ENCODE data around the gene RPL36. TPM values are rescaled to one million over a fixed set of nuclear protein-coding genes. Genes with fewer than 3 reads are reported as not detected.
"Not testable (repeated sequence)": the region's sequence is repeated elsewhere in the genome, so short reads cannot be mapped to it uniquely, and the experiment has no call there.

RPL36 gene
- polyA plus RNA-seq, 1 donor = 1,428 TPM

DNA sequence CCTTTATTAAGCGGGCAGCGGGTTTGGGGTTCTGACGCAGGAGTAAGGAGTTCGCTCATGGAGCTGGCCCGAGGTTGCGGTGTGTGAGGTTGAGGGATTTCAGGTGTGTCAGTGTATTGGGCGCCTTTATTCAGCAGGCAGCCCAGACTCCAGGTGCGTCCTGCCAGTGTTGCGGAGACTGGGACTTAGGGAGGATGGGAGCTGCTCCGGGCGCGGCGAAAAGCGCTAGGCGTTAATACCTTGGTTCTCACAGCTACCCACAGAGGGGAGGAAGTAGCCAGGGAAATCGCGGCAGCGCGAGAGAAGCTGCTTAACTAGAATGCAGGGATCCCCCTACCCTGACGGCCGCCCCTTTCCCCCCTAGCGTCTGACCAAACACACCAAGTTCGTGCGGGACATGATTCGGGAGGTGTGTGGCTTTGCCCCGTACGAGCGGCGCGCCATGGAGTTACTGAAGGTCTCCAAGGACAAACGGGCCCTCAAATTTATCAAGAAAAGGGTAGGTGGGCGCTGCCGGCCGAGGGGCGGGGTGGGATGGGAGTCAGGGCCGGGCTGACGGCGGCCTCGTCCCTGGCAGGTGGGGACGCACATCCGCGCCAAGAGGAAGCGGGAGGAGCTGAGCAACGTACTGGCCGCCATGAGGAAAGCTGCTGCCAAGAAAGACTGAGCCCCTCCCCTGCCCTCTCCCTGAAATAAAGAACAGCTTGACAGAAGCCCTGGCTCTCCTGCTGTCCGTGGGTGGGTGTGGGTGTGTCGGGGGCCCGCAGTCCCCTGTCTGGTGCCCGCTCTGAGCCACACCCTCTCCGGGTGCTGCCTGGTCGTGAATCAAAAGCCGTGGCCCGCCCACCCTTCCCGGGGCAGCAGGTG, 1.1 kb downstream of the RPL36 start:
- no peak for DNase-seq (ENCODE audit: low read depth)

DNA sequence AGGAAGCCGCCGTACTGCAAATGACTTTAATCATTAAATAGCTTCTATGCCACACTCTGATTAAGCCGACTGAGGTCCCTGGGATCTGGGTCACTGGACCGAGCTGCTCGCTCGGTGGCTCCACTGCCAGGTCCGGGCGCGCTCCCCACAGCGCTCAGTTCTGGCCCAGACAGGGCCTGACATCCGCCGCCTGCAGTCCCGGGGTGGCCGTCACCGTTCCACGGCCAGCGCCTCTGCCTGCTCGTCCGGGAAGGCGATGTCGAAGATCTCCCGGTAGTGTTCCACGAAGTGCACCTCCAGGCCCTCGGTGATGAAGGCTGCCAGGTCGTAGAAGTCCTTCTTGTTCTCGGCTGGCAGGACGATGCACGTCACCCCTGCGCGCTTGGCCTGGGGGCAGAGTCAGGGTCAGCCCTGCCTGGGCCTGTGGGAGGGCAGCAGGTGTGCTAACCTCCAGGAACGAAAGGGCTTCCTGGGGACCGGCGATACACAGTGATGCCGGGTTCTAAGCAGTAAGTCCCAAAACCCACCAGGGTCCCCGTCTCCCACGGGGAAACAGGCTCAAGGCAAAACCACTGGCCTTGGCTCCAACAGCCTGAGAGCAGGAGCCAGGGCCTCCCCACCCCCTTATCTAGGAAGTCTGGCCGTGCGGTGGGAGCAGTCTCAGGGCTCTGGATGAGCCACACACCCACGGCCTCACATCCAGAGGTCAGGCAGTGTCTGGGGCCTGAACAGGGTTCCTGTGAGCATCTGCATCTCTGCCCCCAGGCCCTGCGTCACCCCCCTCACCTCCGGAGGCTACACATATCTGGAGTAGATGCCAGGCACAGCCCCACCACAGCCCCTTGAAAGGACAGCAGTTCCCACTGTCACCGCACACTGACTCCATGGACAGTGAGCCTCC, 2.0 kb downstream of the RPL36 start:
- DNase-seq (ENCODE audit: low read depth) = no peak

- no peak for DNase-seq (ENCODE audit: low read depth)
Observed at GRCh38 chr19:5692723-5693194, 2.7 kb downstream of the RPL36 start.

DNA sequence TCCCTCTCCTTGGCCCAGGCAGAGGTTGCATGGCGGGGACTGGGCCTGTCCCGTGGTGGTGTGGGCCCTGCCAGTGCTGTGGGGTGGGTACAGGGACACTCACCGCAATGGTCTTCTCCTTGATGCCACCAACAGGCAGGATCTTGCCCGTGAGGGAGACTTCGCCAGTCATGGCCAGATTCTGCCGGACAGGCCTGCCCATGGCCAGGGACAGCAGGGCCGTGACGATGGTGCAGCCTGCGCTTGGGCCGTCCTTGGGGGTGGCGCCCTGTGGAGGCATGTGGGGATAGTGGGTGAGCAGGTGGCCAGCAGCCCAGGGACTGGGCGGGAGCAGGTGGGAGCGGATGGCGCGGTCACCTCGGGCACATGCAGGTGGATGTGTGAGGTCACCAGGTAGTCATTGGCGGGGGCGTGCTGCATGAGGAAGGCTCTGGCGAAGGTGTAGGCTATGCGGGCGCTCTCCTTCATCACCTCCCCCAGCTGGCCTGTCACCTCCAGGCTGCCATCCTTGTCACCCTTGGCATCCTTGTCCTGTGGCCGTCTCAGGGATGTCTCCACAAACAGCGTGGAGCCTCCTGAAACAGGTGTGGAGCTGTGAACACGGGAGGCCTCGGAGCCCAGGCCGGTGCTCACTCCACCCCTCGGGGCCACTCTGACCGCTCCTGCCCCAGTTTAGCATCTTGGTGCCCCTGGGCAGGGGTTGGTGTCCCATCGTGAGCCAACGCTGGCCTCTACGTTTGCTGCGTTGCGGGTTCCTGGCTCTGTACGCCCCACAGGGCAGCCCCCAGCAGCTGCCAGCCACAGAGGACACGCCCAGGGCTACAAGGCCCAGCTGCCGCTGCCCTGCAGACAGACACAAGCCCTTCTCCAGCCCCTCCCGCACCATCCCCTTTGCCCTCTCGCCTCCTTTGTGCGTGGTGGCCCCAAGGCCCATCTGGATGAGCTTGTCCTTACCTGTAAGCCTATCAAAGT, 3.4 kb downstream of the RPL36 start:
- no peak for DNase-seq (ENCODE audit: low read depth)

DNA sequence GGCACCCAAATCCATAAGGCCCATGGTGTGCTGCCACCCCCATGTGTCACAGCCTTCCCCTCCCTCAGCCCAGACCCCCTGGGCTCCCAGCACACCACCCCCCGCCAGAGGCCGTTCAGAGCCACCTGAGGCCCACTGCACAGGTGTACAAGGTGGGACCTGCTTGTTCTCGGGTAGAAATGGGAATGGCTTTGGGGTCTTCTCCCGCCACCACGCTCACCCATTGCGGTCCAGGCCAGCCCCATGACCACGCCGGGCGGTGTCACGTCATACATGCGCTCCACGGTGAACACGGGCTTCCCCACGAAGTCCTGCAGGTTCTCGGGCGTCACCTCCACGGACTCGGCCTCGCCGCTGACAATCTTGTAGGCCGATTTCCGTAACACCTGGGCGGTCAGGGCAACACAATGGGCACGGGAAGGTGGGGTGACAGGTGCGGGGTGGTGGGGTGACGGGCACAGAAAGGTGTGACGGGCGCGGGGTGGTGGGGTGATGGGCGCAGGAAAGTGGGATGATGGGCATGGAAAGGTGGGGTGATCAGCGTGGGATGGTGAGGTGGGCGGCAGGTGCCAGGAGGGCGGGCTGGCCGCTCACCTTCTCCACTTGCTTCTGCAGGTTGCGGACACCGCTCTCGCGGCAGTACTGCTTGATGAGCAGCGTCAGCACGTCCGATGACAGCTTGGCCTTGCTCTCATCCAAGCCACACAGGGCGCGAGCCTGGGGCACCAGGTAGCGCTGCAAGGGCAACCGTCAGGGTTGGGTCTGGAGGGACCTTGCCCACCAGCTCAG, 4.3 kb downstream of the RPL36 start:
- DNase-seq (ENCODE audit: low read depth) = no peak

DNA sequence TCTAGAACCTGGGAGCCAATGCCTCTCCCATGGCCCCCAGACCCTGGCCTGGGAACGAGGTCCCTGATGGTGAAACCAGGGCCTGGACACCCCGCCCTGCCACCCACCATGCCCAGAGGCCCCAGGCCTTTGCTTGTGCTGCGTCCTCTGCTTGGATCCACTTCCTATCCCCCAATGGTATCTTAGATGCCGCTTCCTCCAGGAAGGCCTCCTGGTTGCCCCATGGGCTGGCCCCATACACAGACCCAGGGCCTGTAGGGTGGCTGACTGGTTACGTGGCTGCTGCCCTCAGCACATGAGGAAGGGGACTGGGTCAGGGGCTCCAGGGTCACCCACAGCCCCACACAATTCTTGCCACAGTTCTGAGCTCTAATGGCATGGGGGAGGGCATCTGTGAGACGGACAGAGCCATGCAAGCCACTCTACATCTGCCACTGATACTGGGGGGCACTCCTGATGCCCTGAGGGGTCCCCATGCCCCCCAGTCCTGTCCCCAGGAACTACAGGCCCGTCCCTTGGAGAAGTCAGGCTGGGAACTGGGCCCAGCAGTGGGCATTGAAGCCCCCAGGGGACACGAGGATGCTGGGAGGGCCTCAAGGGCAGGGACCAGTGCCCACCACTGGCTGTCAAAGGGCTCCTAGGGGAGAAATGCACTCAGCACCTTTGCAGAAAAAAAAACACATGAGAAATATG, 5.0 kb downstream of the RPL36 start:
- DNase-seq (ENCODE audit: low read depth) = no peak

- no peak for DNase-seq (ENCODE audit: low read depth)
Observed at GRCh38 chr19:5695649-5696195, 5.6 kb downstream of the RPL36 start.

DNA sequence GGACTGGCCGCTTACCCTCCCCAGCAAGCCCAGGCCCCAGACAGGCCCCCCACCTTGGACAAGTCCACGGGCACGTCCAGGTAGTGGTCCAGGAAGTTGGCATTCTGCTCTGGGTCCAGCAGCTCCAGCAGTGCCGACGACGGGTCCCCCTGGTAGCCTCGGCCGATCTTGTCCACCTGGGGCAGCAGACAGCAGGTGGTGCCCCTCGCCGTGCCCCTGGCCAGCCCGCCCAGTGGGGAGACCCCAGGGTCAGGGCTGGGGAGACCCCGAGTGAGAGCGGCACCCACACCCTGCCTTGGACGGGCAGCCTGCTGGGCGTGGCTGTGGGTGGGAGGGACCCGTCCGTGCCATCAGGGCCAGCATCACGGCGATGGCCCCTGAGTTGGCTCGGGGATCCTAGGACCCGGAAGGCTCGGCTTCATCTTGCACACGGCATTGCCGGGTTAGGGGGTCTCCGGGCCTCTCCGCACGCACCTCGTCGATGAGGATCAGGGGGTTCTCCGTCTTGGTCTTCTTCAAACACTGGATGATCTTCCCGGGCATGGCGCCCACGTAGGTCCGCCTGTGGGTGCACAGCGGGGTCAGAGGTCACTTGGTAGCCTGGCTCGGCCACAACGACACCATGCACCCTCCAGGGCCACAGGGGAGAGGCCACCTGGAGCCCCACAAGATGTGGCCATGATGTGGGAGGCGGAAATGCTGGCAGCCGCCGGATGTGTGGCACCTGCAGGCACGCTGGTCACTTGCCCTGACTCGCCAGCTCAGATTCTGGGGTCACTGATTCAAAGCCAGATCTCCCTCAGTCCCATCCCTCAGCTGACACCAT, 6.3 kb downstream of the RPL36 start:
- DNase-seq (ENCODE audit: low read depth) = no peak

DNA sequence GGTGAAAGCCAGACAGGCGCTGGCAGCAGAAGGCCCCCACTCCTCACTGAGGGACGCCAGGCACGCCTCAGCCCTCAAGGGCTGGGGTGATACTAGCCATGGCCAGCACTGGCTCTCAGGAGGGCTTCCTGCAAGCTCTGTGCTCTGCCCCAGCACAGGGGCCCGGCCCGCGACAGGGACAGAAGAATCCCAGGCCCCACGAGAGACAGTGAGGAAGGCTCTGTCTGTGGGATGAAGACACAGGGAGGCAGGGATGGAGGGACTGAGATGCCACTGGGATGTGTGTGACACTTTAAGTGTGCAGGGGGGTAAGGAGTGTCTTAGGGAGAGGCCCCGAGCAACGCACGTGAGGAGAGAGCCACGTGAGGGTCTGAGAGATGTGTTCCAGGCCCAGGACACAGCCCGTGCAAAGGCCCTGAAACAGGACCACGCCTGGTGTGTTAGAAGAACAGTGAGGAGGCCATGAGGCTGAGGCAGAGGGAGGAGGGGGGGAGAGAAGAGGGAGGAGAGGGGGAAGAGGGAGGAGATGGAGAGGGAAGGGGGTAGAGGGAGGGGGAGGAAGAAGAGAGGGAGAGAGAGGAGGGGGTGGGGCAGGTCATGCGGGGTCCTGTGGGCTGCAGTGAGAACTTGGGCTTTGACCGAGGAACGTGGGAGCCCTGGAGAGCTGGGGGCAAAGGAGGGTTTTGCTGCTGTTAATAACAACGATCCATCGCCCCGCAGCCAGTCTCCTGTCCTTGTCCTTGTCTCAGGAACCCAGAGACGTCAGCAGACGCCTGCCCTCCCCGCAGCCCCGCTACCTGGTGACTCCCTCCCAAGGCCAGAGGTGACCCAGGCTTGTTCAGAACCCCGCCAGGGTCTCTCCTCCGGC, 7.2 kb downstream of the RPL36 start:
- DNase-seq (ENCODE audit: low read depth) = no peak

DNA sequence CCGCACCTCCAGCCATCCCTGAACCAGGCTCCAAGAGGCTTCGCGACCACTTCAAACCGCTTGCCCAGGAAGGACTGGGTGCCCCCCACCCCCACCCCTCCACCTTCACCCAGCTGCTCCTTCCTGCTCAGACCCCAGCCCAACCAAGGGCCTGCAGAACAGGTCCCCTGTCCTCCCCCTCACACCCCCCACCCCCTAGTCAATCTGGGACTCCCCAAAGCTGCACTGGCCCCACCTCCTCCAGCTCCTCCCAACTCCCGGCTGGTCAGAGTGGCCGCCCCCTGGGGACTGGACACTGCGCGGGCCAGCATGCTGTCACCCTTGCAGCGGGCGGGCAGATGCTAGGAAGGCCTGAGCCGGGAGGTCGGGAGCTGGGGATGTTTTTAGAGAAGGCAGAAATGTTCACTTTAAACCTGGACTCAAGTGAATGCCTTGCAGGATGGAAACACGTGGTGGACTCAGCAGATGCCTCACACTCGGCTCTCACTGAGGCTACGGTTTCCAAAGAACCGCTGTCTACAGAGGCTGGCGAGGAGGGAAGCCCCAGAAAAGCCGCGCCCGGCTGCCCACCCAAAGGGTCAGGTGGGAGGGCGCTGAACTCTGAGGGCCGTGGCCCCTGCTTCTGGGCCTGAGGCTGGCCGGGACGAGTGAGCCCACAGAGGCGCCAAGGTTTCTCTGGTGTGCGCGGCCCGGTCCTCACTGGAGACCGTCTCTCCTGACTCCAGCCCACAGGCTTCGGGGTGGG, 8.0 kb downstream of the RPL36 start:
- no peak for DNase-seq (ENCODE audit: low read depth)

DNA sequence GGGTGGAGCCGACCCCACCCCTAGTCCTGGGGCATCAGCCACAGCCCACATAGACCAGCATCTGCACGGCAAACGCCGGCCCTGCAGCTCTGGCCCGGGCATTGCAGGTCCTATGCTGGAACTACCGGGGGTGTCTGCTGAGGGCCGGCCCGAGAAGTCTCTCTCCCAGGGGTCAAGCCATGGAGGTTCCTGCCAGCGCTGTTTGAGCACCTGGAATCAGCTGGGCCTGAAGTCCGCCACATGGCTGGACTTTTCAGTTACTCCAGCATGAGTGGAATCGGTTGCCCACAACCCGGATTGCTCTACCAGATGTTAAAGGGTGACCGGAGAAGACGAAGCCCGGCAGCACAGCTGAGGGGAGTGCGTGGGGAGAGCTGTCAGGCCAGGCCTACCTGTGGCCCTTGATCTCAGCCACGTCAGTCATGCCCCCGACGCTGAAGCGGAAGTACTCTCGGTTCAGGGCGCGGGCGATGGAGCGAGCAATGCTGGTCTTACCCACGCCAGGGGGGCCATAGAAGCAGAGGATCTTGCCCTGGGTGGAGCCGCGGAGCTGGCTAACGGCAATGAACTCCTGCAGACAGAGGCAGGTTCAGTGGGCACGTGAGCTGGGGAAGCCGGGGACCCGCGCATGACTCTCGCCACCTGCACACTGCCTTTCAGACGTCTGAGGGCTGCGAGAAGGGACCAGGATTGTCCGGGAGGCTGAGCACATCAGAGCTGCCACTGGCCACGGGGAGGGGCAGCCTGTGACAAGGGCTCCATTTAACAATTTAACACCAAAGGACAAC, 8.7 kb downstream of the RPL36 start:
- no peak for DNase-seq (ENCODE audit: low read depth)

DNA sequence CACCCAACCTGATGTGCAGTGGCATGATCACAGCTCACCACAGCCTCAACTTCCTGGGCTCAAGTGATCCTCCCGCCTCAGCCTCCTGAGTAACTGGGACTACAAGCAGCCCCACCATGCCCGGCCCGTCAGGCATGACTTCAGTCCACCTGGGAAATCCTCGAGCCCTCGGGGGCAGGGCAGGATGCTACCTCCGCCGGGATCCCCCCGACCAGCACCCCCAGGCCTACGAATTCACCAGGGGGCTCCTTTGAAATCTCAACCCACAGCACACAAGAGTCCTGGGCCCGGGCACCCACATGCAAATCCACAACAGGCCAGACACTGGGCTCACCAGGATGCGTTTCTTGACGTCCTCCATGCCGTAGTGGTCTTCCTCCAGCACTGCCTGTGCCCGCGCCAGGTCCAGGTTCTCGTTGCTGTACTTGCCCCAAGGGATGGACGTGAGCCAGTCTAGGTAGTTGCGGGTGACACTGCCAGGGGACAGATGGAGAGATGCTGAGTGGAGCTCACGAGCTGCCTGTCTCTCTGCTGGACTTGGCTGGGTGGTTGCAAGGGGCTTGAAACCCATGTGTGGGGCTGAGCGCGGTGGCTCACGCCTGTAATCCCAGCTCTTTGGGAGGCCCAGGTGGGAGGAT, 10.5 kb downstream of the RPL36 start:
- DNase-seq (ENCODE audit: low read depth) = no peak

GRCh38 chr19:5702053-5702410, 11.9 kb downstream of the RPL36 start:
- DNase-seq (ENCODE audit: low read depth) = not testable (repeated sequence)

- DNase-seq (ENCODE audit: low read depth) = no peak
Observed at GRCh38 chr19:5703819-5704818, 14.0 kb downstream of the RPL36 start.

GRCh38 chr19:5705552-5705951, 15.5 kb downstream of the RPL36 start:
- DNase-seq (ENCODE audit: low read depth) = no peak
